HCT116 (cell line): ENCODE data around the gene AFF1. TPM values are rescaled to one million over a fixed set of nuclear protein-coding genes. Genes with fewer than 3 reads are reported as not detected.

Experiments used
- ATAC-seq: fragments of 200-7000 bp; cut with Tn5 transposase; 2 replicates; pipeline ENCODE4 v1.9.1; 2020; ENCODE audit warnings: mild to moderate bottlenecking, moderate library complexity
- BruUV-seq: library from RNA; stranded (reverse); fragments of 400-500 nt; replicated peaks from 2 replicates; lab custom pipeline; 2021; lab: Mats Ljungman, UMichigan
- CTCF ChIA-PET: fragments of 300-600 bp; sonication (Branson Sonifier 250); formaldehyde crosslinking; loops from one replicate; lab custom pipeline; 2021; ENCODE audit warnings: antibody characterized with exemption; lab: Charles Lee
- POLR2A ChIA-PET: fragments of 300-600, 350-600 bp; sonication (Branson Sonifier 250); formaldehyde crosslinking; loops from one replicate; lab custom pipeline; 2021; ENCODE audit warnings: antibody characterized with exemption; lab: Charles Lee
- RAD21 ChIA-PET, 2 experiments: fragments of 300-600 bp; sonication (Branson Sonifier 250); formaldehyde crosslinking; loops; one replicate each; lab custom pipeline; 2023; ENCODE audit warnings: low total read pairs in 2 of 2; ENCODE audit not compliant: uncharacterized antibody in 2 of 2, unreplicated experiment in 2 of 2, low non-redundant PET in 1 of 2; lab: Charles Lee
- DNase-seq: peaks from one replicate; pipeline ENCODE4 v3.0.0-alpha.2; 2010; ENCODE audit warnings: low read depth, low spot score
- H2AFZ ChIP-seq: fragments of 200-600 bp; shearing (Covaris generic), sonication (generic); 2 replicates; pipeline ENCODE4 v1.6.1; 2017; ENCODE audit warnings: low read depth, mixed run types, mixed read lengths, antibody characterized with exemption, low read length; ENCODE audit not compliant: poor library complexity, severe bottlenecking
- H3K27ac ChIP-seq: 2 replicates; pipeline ENCODE4 v1.5.1; 2012; ENCODE audit warnings: low read depth, low read length
- H3K27me3 ChIP-seq: fragments of 200-600 bp; sonication (generic); 2 replicates; pipeline ENCODE4 v1.6.1; 2016; ENCODE audit warnings: mixed run types, low read length, mixed read lengths; ENCODE audit not compliant: insufficient read depth
- H3K36me3 ChIP-seq, 2 experiments: fragments of 200-500 bp in 1 of 2; fragments of 200-600 bp in 1 of 2; sonication (Bioruptor generic) in 1 of 2; sonication (generic) in 1 of 2; 2 replicates each; pipeline versions ENCODE4 v1.5.1 to v1.6.1; 2014 to 2016; ENCODE audit warnings: low read length in 2 of 2, inconsistent platforms in 1 of 2, mixed read lengths in 1 of 2, mixed run types in 1 of 2; ENCODE audit not compliant: insufficient read depth in 2 of 2, control insufficient read depth in 1 of 2
- H3K4me1 ChIP-seq, 2 experiments: fragments of 200-600 bp in 1 of 2; sonication (generic) in 1 of 2; 2 replicates each; pipeline versions ENCODE4 v1.5.1 to v1.6.1; 2012 to 2017; ENCODE audit warnings: low read length in 2 of 2, inconsistent platforms in 1 of 2, mild to moderate bottlenecking in 1 of 2, mixed read lengths in 1 of 2, mixed run types in 1 of 2, moderate library complexity in 1 of 2; ENCODE audit not compliant: insufficient read depth in 2 of 2, control insufficient read depth in 1 of 2
- H3K4me2 ChIP-seq: fragments of 200-600 bp; sonication (generic); 2 replicates; pipeline ENCODE4 v1.6.1; 2017; ENCODE audit warnings: mixed run types, low read length, mixed read lengths
- H3K4me3 ChIP-seq, 2 experiments: fragments of 200-600 bp in 1 of 2; sonication (generic) in 1 of 2; replicated peaks in 1 of 2; 2 replicates each; pipeline ENCODE4 v1.5.1; 2011 to 2016; ENCODE audit warnings: low read length in 2 of 2, control low read depth in 1 of 2, low read depth in 1 of 2, mild to moderate bottlenecking in 1 of 2, mixed read lengths in 1 of 2, mixed run types in 1 of 2
- H3K79me2 ChIP-seq: fragments of 200-600 bp; sonication (generic); 2 replicates; pipeline ENCODE4 v1.6.1; 2017; ENCODE audit warnings: mild to moderate bottlenecking, mixed run types, low read length, moderate library complexity, mixed read lengths; ENCODE audit not compliant: insufficient read depth
- H3K9ac ChIP-seq: fragments of 200-600 bp; sonication (generic); 2 replicates; pipeline ENCODE4 v1.6.1; 2016; ENCODE audit warnings: low read length, mixed read lengths
- H3K9me2 ChIP-seq: fragments of 200-600 bp; sonication (generic), shearing (Covaris generic); 2 replicates; pipeline ENCODE4 v1.6.1; 2017; ENCODE audit warnings: mixed run types, mild to moderate bottlenecking, moderate library complexity; ENCODE audit not compliant: insufficient read depth
- H3K9me3 ChIP-seq, 2 experiments: fragments of 200-500 bp in 1 of 2; fragments of 200-600 bp in 1 of 2; sonication (Bioruptor generic) in 1 of 2; sonication (generic) in 1 of 2; 2 replicates each; pipeline ENCODE4 v1.6.1; 2014 to 2017; ENCODE audit warnings: low read length in 2 of 2, mixed read lengths in 2 of 2, inconsistent platforms in 1 of 2, low read depth in 1 of 2, mild to moderate bottlenecking in 1 of 2, mixed run types in 1 of 2, moderate library complexity in 1 of 2; ENCODE audit not compliant: control insufficient read depth in 1 of 2, insufficient read depth in 1 of 2
- H4K20me1 ChIP-seq: fragments of 200-600 bp; sonication (generic), shearing (Covaris generic); 2 replicates; pipeline ENCODE4 v1.6.1; 2017; ENCODE audit warnings: mixed run types, mild to moderate bottlenecking, moderate library complexity; ENCODE audit not compliant: insufficient read depth
- CEBPB ChIP-seq: IDR thresholded peaks from 2 replicates; pipeline ENCODE4 v1.6.1; 2012; ENCODE audit warnings: low read depth
- EGR1 ChIP-seq: IDR thresholded peaks from 2 replicates; pipeline ENCODE4 v1.6.1; 2012; ENCODE audit warnings: low read depth
- EZH2 ChIP-seq: fragments of 200-600 bp; sonication (generic); IDR thresholded peaks from 2 replicates; pipeline ENCODE4 v1.6.1; 2017; ENCODE audit warnings: antibody characterized with exemption, mixed run types
- EZH2phosphoT487 ChIP-seq: fragments of 200-600 bp; IDR thresholded peaks from 2 replicates; pipeline ENCODE4 v1.6.1; 2018; ENCODE audit warnings: antibody characterized with exemption, borderline replicate concordance
- FOSL1 ChIP-seq: IDR thresholded peaks from 2 replicates; pipeline ENCODE4 v1.6.1; 2012; ENCODE audit warnings: low read depth
- JUND ChIP-seq: IDR thresholded peaks from 2 replicates; pipeline ENCODE4 v1.6.1; 2012
- POLR2A ChIP-seq: IDR thresholded peaks from 2 replicates; pipeline ENCODE4 v1.7.0; 2011; ENCODE audit warnings: borderline replicate concordance; ENCODE audit not compliant: insufficient read depth, insufficient read length; ENCODE audit errors: extremely low read depth
- POLR2AphosphoS5 ChIP-seq: IDR thresholded peaks from 2 replicates; pipeline ENCODE4 v1.6.1; 2011; ENCODE audit warnings: mild to moderate bottlenecking, low read depth, low read length, moderate library complexity
- RAD21 ChIP-seq: IDR thresholded peaks from 2 replicates; pipeline ENCODE4 v1.6.1; 2012; ENCODE audit warnings: low read depth, mild to moderate bottlenecking
- SIN3A ChIP-seq: IDR thresholded peaks from 2 replicates; pipeline ENCODE4 v1.6.1; 2012; ENCODE audit warnings: low read depth
- SRF ChIP-seq: IDR thresholded peaks from 2 replicates; pipeline ENCODE4 v1.6.1; 2012; ENCODE audit warnings: low read depth
- TCF7L2 ChIP-seq: IDR thresholded peaks from 2 replicates; pipeline ENCODE4 v1.7.0; 2011; ENCODE audit warnings: borderline replicate concordance, inconsistent platforms; ENCODE audit not compliant: insufficient read depth, insufficient read length; ENCODE audit errors: extremely low read depth
- intact Hi-C: fragments of 100-400 bp; cut with micrococcal nuclease; formaldehyde crosslinking; loops from 2 replicates; pipeline ENCODE4 v1.10.0; 2022
- total RNA-seq: library from RNA; stranded (reverse); gene quantifications from one replicate; pipeline ENCODE4 v1.2.1, GENCODE V29; 2021; ENCODE audit not compliant: unreplicated experiment
- TF ChIP-seq, protein P1 (sequence below), 3 experiments: fragments of 200-600 bp in 1 of 3; sonication (generic) in 1 of 3; IDR thresholded peaks in 2 of 3; conservative IDR thresholded peaks in 1 of 3; 2 replicates each; pipeline ENCODE4 v1.5.1; 2012 to 2017; ENCODE audit warnings: low read depth in 2 of 3, low read length in 2 of 3, antibody characterized with exemption in 1 of 3, borderline replicate concordance in 1 of 3, control low read depth in 1 of 3, mild to moderate bottlenecking in 1 of 3, mixed read lengths in 1 of 3, mixed run types in 1 of 3, moderate library complexity in 1 of 3; ENCODE audit not compliant: insufficient read depth in 1 of 3
- TF ChIP-seq, protein P2 (sequence below): IDR thresholded peaks from 2 replicates; pipeline ENCODE4 v1.6.1; 2012; ENCODE audit warnings: low read depth
- TF ChIP-seq, protein P3 (sequence below): IDR thresholded peaks from 2 replicates; pipeline ENCODE4 v1.6.1; 2012
- TF ChIP-seq, protein P4 (sequence below): IDR thresholded peaks from 2 replicates; pipeline ENCODE4 v1.6.1; 2012

The AFF1 gene
- total RNA-seq, 1 experiment from 2014 or later, result 43.1 TPM

DNA sequence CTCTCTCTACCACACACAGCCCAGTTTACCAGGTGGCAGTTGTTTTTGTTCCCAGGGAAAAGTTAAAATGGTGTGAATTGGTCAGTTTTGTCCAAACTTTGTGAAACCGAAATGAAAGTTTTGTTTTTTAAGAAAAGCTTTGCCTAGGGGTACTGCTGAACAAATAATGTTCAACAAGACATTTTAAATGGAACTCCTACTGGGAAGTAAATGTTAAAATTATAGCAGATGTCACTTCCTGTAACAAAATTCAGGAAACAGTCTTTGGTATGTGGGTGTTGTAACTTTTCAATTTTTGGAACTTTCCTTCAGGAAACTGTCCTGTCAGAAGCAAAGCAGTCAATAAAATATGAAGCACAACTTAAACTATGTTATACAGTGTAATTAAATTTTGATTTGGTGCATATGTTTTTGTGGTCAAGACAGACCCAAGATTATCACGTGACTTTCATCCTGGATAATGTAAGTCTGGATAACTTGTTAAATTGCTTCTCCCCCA, 79.5 kb downstream of the AFF1 start:
- ATAC-seq (no peak), DNase-seq (no peak)
- TF ChIP-seq POLR2A (no peak), CEBPB (no peak), EZH2phosphoT487 (no peak), TCF7L2 (no peak), SIN3A (no peak), SRF (no peak), EZH2 (no peak), EGR1 (no peak), RAD21 (no peak), JUND (no peak), FOSL1 (no peak), POLR2AphosphoS5 (no peak)
- TF ChIP-seq, protein P1, sequence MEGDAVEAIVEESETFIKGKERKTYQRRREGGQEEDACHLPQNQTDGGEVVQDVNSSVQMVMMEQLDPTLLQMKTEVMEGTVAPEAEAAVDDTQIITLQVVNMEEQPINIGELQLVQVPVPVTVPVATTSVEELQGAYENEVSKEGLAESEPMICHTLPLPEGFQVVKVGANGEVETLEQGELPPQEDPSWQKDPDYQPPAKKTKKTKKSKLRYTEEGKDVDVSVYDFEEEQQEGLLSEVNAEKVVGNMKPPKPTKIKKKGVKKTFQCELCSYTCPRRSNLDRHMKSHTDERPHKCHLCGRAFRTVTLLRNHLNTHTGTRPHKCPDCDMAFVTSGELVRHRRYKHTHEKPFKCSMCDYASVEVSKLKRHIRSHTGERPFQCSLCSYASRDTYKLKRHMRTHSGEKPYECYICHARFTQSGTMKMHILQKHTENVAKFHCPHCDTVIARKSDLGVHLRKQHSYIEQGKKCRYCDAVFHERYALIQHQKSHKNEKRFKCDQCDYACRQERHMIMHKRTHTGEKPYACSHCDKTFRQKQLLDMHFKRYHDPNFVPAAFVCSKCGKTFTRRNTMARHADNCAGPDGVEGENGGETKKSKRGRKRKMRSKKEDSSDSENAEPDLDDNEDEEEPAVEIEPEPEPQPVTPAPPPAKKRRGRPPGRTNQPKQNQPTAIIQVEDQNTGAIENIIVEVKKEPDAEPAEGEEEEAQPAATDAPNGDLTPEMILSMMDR (IDR thresholded peaks at IDR 0.05 in 2 of 3, conservative IDR thresholded peaks at IDR 0.05 in 1 of 3; ENCODE audit: borderline replicate concordance in 1 of 3, insufficient read depth in 1 of 3, low read depth in 2 of 3, low read length in 2 of 3), result no peak
- TF ChIP-seq, protein P2, sequence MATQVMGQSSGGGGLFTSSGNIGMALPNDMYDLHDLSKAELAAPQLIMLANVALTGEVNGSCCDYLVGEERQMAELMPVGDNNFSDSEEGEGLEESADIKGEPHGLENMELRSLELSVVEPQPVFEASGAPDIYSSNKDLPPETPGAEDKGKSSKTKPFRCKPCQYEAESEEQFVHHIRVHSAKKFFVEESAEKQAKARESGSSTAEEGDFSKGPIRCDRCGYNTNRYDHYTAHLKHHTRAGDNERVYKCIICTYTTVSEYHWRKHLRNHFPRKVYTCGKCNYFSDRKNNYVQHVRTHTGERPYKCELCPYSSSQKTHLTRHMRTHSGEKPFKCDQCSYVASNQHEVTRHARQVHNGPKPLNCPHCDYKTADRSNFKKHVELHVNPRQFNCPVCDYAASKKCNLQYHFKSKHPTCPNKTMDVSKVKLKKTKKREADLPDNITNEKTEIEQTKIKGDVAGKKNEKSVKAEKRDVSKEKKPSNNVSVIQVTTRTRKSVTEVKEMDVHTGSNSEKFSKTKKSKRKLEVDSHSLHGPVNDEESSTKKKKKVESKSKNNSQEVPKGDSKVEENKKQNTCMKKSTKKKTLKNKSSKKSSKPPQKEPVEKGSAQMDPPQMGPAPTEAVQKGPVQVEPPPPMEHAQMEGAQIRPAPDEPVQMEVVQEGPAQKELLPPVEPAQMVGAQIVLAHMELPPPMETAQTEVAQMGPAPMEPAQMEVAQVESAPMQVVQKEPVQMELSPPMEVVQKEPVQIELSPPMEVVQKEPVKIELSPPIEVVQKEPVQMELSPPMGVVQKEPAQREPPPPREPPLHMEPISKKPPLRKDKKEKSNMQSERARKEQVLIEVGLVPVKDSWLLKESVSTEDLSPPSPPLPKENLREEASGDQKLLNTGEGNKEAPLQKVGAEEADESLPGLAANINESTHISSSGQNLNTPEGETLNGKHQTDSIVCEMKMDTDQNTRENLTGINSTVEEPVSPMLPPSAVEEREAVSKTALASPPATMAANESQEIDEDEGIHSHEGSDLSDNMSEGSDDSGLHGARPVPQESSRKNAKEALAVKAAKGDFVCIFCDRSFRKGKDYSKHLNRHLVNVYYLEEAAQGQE, result no peak
- TF ChIP-seq, protein P3, sequence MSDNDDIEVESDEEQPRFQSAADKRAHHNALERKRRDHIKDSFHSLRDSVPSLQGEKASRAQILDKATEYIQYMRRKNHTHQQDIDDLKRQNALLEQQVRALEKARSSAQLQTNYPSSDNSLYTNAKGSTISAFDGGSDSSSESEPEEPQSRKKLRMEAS, result no peak
- TF ChIP-seq, protein P4, sequence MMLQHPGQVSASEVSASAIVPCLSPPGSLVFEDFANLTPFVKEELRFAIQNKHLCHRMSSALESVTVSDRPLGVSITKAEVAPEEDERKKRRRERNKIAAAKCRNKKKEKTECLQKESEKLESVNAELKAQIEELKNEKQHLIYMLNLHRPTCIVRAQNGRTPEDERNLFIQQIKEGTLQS, result no peak
- Histone ChIP-seq H3K4me2 (no peak overlapping the region), H3K9me3 (no peaks in the 10 kb centered on the region), H3K4me1 (peaks cover 22 to 29% of the 10 kb centered on the region in 2 experiments), H4K20me1 (no peaks in the 10 kb centered on the region), H3K27ac (no peak overlapping the region), H3K9ac (no peak overlapping the region), H3K79me2 (peaks cover 78% of the 10 kb centered on the region), H2AFZ (no peak overlapping the region), H3K27me3 (no peaks in the 10 kb centered on the region), H3K9me2 (no peaks in the 10 kb centered on the region), H3K36me3 (no peaks in the 10 kb centered on the region), H3K4me3 (no peak overlapping the region)
- no TSS peak for BruUV-seq
- ChIA-PET CTCF (interaction anchor here (1.4 kb wide), 1 partner anchor 79 kb away, joined by 3 read pairs; no protein-coding TSS in a partner anchor), POLR2A (no interaction called here), RAD21 (no interaction called here)
- intact Hi-C loops, result no loop called here
